Adipocyte (in vitro differentiated cells): ENCODE data around the gene CDK12.
"Not testable (repeated sequence)": the region's sequence is repeated elsewhere in the genome, so short reads cannot be mapped to it uniquely, and the experiment has no call there.

Experiments
- DNase-seq: peaks from one replicate; pipeline ENCODE4 v3.0.0-alpha.2; 2015; ENCODE audit warnings: low read depth
- H3K27me3 ChIP-seq: replicated peaks from 2 replicates; pipeline ENCODE4 v1.7.0; 2013; ENCODE audit warnings: mild to moderate bottlenecking, low read length, moderate library complexity; ENCODE audit not compliant: control insufficient read depth, insufficient read depth
- H3K36me3 ChIP-seq: 2 replicates; pipeline ENCODE4 v1.7.0; 2013; ENCODE audit warnings: low read length, mild to moderate bottlenecking, moderate library complexity; ENCODE audit not compliant: control insufficient read depth, insufficient read depth, severe bottlenecking
- H3K4me1 ChIP-seq: 2 replicates; pipeline ENCODE4 v1.7.0; 2013; ENCODE audit warnings: mild to moderate bottlenecking, low read length, moderate library complexity; ENCODE audit not compliant: control insufficient read depth, insufficient read depth
- H3K4me3 ChIP-seq: 2 replicates; pipeline ENCODE4 v1.7.0; 2013; ENCODE audit warnings: mild to moderate bottlenecking, low read length, moderate library complexity
- H3K9ac ChIP-seq: 2 replicates; pipeline ENCODE4 v1.7.0; 2013; ENCODE audit warnings: mild to moderate bottlenecking, low read length, moderate library complexity
- H3K9me3 ChIP-seq: 2 replicates; pipeline ENCODE4 v1.7.0; 2013; ENCODE audit warnings: mild to moderate bottlenecking, low read length, moderate library complexity; ENCODE audit not compliant: control insufficient read depth

Gene CDK12

DNA sequence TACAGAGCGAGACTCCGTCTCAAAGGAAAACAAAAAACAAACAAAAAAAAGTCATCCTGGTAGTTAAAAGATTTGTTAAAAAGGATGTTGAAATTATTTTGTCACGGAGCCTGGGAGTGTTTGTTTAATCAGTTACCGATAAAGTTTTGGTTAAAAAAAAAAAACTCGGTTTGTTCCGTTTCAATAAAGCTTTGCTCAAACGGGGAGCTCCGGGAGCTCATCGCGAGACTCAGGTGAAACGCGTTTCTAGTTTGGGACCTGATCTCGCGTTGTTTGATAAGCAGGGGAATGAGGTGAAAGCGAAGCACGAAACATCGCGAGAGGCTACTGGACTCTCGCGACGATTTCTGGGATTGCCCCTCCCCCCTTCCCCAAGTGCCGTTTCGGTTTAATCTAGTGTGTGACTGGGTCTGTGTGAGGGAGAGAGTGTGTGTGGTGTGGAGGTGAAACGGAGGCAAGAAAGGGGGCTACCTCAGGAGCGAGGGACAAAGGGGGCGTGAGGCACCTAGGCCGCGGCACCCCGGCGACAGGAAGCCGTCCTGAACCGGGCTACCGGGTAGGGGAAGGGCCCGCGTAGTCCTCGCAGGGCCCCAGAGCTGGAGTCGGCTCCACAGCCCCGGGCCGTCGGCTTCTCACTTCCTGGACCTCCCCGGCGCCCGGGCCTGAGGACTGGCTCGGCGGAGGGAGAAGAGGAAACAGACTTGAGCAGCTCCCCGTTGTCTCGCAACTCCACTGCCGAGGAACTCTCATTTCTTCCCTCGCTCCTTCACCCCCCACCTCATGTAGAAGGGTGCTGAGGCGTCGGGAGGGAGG is at the start of gene CDK12:
Gene CDK12, plus strand, starts transcription at position 374 of the 813 bp plus-strand sequence. CDS start 586 bp downstream, outside the sequence.
- Histone ChIP-seq H3K4me3 (peak within 1 kb of the TSS; percentile 100), H3K9ac (peak within 1 kb of the TSS; percentile 100), H3K4me1 (peaks cover 20% of the 10 kb centered on the region), H3K9me3 (no peaks in the 10 kb centered on the region), H3K36me3 (peaks cover 7% of the 10 kb centered on the region), H3K27me3 (no peaks in the 10 kb centered on the region)
- peak; percentile 100 for DNase-seq

DNA sequence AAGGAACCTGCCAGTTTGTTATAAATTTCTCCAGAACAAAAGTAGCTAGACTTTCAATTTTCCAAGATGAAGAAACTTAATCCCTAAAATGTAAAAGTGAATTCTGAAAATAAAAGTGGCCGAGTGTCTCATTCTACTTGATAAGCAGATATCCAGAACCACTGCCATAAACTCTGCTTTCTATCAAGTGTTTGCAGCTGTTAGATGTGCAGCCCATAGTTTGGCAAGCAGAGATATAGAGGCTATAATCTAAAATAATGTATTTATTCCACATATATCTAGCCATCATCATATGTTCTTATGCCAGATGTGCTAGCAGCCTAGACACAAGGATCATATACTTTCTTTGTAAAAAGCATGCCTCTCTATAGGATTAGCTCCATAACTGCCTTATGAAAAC is 45.1 kb upstream of the CDK12 start:
- peaks cover 72% of the 10 kb centered on the region for H3K36me3 ChIP-seq
- no peaks in the 10 kb centered on the region for H3K4me1 ChIP-seq
- H3K4me3 ChIP-seq: no peak overlapping the region
- no peak for DNase-seq
- H3K9me3 ChIP-seq: no peaks in the 10 kb centered on the region
- H3K27me3 ChIP-seq: no peaks in the 10 kb centered on the region
- H3K9ac ChIP-seq: no peak overlapping the region

DNA sequence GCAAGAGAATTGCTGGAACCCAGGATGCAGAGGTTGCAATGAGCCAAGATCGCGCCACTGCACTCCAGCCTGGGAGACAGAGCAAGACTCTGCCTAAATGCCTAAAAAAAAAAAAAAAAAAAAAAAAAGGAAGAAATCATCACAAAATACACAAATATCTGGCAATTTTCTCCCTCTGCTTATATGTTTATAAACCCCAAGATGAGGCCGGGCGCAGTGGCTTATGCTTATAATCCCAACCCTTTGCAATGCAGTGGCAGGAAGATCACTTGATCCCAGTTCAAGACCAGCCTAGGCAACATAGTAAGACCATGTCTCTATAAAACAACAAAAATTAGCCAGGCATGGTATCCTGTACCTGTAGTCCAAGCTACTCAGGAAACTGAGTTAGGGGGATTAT is 31.7 kb upstream of the CDK12 start:
- Histone ChIP-seq H3K9ac (no peak overlapping the region), H3K4me1 (no peaks in the 10 kb centered on the region), H3K9me3 (no peaks in the 10 kb centered on the region), H3K4me3 (no peak overlapping the region), H3K27me3 (no peaks in the 10 kb centered on the region), H3K36me3 (peaks cover 85% of the 10 kb centered on the region)
- no peak for DNase-seq

DNA sequence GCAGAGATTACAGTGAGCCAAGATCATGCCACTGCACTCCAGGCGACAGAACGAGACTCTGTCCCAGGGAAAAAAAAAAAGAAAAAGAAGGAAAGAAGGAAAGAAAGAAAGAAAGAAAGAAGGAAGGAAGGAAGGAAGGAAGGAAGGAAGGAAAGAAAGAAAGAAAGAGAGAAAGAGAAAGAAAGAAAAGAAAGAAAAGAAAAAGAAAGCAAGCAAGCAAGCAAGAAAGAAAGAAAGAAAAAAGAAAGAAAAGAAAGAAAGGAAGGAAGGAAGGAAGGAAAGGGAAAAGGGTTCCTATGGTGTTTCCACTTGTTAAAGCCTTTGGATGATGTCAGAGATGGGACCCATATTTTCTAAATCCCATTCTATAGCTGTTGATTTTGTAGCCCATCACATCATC is 21.4 kb upstream of the CDK12 start:
- DNase-seq, H3K27me3 ChIP-seq, H3K9me3 ChIP-seq, H3K4me3 ChIP-seq, H3K4me1 ChIP-seq, H3K9ac ChIP-seq: not testable (repeated sequence)
- peaks cover 78% of the 10 kb centered on the region for H3K36me3 ChIP-seq

DNA sequence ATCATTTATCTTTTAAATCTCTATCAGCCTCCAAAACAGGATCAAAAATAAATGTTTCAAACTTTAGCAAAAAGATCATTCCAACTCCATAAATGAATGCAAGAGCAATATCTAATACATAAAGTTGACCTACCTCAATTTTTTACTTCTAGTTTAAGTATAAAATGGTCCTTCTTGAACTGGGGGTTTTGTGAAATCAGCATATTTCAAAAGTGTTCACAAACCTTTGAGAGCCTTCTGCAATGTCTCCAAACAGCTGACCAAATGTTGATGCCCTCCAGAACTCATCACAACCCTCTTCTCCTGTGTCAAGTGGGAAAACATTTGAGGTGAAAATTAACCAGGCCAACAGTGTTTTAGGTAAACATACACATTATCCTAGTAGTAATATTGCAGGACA is 18.0 kb upstream of the CDK12 start:
- peaks cover 72% of the 10 kb centered on the region for H3K36me3 ChIP-seq
- H3K9me3 ChIP-seq: no peaks in the 10 kb centered on the region
- no peaks in the 10 kb centered on the region for H3K4me1 ChIP-seq
- H3K27me3 ChIP-seq: no peaks in the 10 kb centered on the region
- no peak overlapping the region for H3K4me3 ChIP-seq
- no peak overlapping the region for H3K9ac ChIP-seq
- no peak for DNase-seq

DNA sequence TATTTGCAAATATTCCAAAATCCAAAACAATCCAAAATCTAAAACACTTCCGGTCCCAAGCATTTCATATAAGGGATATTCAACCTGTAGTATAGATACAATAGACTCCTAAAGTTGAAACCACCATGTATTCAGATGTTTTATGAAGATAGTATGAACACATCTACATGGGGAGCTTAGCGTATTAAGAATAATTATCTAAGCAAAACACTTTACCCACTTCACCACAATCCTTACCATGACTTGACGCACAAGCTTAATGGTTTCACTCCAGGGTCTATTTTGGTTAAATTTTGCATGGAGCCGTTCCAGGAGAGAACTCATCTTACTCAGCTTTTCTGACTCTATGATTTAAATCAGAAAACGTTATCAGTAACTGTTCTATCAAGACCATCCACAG is 13.7 kb upstream of the CDK12 start:
- Histone ChIP-seq H3K4me1 (peaks cover 12% of the 10 kb centered on the region), H3K9me3 (no peaks in the 10 kb centered on the region), H3K4me3 (no peak overlapping the region), H3K36me3 (peaks cover 36% of the 10 kb centered on the region), H3K9ac (no peak overlapping the region), H3K27me3 (no peaks in the 10 kb centered on the region)
- no peak for DNase-seq

DNA sequence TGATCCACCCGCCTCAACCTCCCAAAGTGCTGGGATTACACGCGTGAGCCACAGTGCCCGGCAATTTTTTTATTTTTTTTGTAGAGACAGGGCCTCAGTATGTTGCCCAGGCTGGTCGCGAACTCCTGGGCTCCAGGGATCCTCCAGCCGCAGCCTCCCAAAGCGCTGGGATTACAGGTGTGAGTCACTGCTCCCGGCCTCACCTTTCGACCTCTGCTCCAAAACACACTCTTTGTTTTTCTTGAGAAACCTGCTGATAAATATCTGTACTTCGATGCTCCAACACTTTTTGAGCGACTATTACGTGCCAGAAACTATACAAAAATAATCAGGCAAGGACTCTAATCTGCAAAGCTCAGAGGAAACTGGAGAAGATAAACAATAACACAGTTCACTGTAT is 11.2 kb upstream of the CDK12 start:
- no peaks in the 10 kb centered on the region for H3K27me3 ChIP-seq
- no peak for DNase-seq

DNA sequence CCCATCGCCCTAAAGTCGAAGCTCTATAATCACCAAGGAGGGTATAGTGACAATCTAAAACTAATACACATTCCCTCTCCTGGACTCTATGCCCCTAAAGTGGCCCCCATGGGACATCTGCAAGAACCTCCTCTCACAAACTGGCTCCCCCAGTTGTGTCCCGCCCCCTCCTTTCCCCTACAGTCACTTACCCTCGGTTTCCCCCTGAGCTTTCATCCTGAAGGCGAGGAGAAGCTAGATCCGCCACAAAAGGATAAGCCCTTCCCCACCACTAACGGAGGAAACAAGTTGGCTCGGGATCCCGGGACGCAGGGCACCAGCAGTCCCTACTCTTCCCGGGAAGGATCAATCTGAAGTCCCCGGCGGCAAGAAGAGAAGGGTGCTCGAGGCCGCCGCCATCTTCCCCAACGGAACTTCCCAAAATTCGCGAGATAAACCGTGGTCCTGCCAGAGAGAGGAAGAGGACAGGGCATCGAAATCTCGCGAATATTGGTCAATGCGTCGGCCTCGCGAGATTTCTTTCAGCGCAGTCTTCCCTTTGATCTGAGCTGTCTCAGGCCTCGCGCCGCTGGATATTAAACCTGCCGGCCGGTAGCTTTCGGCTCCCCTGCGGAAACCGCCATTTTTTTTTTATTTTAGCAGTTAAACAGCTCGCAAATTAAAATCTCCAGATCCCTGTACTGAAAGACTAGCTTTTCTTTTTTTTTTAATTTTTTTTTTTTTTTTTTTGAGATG is 10.3 kb upstream of the CDK12 start, which contains the start of gene MED1:
Gene MED1, minus strand, starts transcription at position 417 of the 735 bp plus-strand sequence. Its CDS starts 201 bp downstream, at position 216.
- Histone ChIP-seq H3K27me3 (no peaks in the 10 kb centered on the region), H3K9me3 (no peaks in the 10 kb centered on the region), H3K4me1 (peaks cover 12% of the 10 kb centered on the region), H3K4me3 (peak within 1 kb of the TSS; percentile 98), H3K9ac (peak within 1 kb of the TSS; percentile 92), H3K36me3 (peaks cover 12% of the 10 kb centered on the region)
- peak; percentile 99 for DNase-seq

More for the DNA sequence above, 11.2 kb upstream of the CDK12 start:
- Histone ChIP-seq H3K4me1 (peaks cover 12% of the 10 kb centered on the region), H3K9me3 (no peaks in the 10 kb centered on the region), H3K36me3 (peaks cover 19% of the 10 kb centered on the region), H3K4me3 (peak overlapping the region; percentile 98), H3K9ac (peak overlapping the region; percentile 92)

DNA sequence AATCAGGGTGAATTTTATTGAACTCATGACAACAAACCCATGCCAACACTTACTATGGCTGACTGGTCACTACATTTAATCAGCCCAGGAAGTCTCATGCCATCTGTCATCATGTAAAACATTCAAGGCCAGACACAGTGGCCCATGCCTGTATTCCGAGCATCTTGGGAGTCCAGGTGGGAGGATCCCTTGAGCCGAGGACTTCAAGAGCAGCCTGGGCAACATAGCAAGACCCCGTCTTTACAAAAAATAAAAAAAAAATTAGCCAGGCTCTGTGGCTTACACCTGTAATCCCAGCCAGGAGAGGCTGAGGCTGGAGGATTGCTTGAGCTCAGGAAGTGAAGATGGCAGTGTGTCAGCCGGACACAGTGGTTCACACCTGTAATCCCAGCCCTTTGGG is 5.4 kb upstream of the CDK12 start:
- Histone ChIP-seq H3K4me3 (no peak overlapping the region), H3K9me3 (no peaks in the 10 kb centered on the region), H3K4me1 (peaks cover 4% of the 10 kb centered on the region), H3K36me3 (no peaks in the 10 kb centered on the region), H3K27me3 (no peaks in the 10 kb centered on the region), H3K9ac (no peak overlapping the region)
- DNase-seq: no peak

DNA sequence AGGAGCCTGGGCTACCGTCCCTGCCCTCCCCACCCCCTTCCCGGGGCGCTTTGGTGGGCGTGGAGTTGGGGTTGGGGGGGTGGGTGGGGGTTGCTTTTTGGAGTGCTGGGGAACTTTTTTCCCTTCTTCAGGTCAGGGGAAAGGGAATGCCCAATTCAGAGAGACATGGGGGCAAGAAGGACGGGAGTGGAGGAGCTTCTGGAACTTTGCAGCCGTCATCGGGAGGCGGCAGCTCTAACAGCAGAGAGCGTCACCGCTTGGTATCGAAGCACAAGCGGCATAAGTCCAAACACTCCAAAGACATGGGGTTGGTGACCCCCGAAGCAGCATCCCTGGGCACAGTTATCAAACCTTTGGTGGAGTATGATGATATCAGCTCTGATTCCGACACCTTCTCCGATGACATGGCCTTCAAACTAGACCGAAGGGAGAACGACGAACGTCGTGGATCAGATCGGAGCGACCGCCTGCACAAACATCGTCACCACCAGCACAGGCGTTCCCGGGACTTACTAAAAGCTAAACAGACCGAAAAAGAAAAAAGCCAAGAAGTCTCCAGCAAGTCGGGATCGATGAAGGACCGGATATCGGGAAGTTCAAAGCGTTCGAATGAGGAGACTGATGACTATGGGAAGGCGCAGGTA is 762 bp downstream of the CDK12 start:
- DNase-seq: no peak
- peak overlapping the region; percentile 100 for H3K9ac ChIP-seq

More for the DNA sequence above, 762 bp downstream of the CDK12 start:
- Histone ChIP-seq H3K27me3 (no peaks in the 10 kb centered on the region), H3K4me1 (peaks cover 20% of the 10 kb centered on the region), H3K9me3 (no peaks in the 10 kb centered on the region), H3K4me3 (peak overlapping the region; percentile 100), H3K36me3 (peaks cover 7% of the 10 kb centered on the region)
